ACHN (cell line): ENCODE data around the gene RS1.

Experiments
- DNase-seq: peaks from one replicate; pipeline ENCODE4 v3.0.0-alpha.2; 2015
- in situ Hi-C: cut with HindIII; loops from 2 replicates; pipeline ENCODE4 v1.10.0; 2017; ENCODE audit warnings: low sequenced_read_pairs, low pct_ligation_motif_present, low pct_unique_long_range_greater_than_20kb

The RS1 gene

GRCh38 chrX:18672008-18672407, at the start of gene RS1:
RS1 (minus strand) TSS chrX:18672108; CDS start chrX:18672068, 40 bp downstream.
- DNase-seq, result no peak
- in situ Hi-C loops, result no loop called here

DNA sequence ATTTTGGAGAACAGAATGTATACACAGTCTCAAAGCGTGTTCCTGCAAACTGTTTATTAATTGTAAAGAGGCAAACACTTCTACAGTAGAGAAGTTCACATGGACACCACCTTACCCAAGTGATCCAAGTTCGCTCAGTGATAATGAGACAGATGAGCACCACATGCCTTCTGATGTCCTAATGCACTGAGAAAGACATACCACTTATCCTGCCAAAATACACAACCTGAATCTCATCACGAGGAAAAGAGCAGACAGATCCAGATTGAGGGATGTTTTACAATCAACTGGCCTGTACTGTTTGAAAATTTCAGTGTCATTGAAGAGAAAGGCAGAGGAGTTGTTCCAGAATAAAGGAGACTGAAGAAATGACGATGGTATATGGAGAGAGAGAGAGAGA, 47.9 kb upstream of the RS1 start:
- no peak for DNase-seq
- in situ Hi-C loops, result no loop called here

DNA sequence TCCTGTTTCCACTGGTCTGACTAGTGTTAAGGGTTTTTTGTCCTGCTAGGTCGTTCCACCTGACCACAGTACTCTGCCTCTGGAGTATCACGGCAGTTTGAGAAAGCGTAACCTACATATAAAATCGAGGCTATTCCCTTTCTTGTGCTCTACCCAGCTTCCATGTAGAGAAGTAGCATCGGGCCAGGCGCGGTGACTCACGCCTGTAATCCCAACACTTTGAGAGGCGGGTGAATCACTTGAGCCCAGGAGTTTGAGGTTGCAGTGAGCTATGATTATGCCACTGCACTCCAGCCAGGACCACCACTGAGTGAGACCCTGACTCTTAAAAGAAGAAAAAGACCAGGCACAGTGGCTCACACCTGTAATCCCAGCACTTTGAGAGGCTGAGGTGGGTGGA, 43.0 kb upstream of the RS1 start:
- in situ Hi-C loops, result no loop called here
- DNase-seq, result no peak

DNA sequence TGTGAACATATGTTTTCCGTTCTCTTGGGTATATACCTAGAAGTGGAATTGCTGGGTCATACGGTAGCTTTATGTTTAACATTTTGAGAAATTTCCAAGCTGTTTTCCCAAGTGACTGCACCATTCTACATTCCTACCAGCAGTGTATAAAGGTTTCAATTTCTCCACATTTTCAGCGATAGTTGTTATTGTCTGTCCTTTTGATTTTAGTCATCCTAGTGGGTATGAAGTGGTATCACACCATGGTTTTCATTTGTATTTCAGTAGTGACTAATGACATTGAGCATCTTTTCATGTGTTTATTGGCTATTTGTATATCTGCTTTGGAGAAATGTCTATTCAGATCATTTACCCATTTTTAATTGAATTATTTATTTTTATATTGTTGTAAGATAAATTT, 37.9 kb upstream of the RS1 start:
- in situ Hi-C loops, result no loop called here

DNA sequence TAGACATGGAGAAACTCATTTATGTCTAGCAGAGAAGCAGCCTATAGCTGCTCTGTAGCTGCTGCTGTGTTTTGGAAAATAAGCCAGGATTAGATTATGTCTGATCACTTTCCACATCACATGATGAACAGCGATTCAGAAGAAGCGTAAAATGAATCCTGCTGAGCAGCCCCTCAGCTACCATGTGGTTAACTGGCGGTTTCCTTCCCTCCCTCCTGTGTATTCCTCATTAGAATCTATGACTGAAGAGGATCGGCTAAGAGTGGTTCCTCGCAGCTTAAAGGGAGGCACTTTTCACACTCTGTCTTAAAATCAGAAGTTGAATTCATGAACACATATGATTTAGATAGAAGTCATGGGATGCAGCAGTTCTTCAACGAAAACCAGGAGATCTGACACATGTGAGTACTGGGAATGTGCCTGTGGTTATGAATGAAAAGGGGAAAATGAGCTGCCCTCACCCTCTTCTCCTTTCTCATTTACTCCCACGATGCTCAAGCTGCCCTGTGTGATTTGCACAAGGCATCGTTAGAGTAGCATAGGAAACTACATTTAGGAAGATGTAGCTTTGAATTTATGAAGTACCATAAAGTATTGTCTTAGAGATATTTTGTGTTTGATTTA, 35.6 kb upstream of the RS1 start, which contains the start of gene PPEF1:
Gene PPEF1 (plus strand): TSS at position 220 of the 624 bp plus-strand sequence. CDS start 136 bp downstream, at position 356.
- no peak for DNase-seq
- in situ Hi-C loops, result no loop called here

More for the DNA sequence above, 37.9 kb upstream of the RS1 start:
- DNase-seq, result no peak

DNA sequence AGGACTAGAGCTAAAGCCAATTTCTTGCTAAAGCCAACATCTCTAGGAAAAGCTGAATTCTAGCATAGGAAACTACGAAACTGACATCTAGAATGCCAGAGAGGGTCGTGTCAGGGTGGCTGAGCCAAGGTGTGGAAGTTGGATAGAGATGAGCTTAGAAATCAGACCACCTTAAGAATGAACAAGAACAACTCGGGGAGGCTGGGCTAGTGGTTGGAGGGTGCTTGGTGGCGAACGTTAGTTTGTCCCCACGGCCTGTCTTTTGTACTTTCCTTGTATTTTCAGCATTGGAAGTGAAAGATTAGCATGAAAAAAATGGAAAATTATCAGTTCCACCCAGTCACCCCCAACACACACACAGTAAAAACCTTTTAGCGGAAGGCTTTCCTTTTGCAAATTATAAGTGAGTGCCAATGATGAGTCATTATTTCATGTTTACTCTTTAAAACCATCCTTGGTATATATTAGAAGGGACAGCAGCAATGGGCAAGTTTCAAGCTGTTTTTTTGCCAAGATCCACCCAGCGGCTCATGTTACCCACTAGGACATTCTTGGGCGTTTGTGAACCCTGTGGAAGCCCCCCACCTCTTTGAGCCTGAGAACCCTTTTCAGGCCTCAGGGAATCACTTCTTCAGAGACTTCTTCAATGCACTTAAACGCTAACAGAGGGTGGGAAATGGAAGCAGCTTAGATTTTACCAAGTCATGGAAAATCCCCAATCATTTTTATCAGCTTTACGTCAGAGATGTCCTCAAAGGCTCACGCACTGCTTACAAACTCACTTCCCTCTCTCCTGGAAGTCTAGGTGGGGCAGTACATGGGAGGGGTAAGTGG, 30.7 kb upstream of the RS1 start:
- in situ Hi-C loops, result no loop called here

DNA sequence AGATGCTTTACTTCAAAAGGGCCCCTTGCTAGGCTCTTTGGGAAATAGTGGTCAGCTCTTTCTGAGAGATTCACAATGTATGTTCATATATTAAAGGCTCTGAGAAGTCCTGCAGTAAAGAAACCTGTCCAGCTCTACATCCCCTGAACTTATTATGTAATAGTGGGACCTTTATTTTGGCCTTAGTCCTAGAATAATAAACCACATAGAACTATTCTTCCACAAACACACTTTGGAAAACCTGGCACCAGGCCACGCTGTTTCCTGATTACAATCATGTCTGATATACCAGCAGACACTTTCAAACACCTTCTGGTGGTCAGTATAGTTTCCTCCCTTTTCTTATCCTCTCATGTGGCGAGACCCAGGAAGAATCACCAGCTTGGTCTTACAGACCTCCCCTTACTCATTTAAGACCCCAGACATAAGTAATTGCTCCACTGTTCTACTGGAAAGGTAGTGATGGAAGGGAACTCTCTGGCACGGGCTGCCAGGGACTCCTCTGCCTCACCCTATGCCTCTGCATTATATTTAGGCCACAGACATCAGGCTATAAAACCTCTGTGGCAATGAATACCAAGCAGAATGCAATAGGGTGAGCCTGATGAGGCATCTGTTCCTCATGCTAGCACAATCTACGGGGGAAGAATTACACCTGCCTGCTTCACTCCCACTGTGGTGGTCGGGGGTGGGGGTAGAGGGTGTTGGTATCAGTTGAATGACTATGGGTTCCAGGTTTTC, 29.9 kb upstream of the RS1 start:
- in situ Hi-C loops, result no loop called here
- DNase-seq, result no peak

More for the DNA sequence above, 30.7 kb upstream of the RS1 start:
- no peak for DNase-seq

DNA sequence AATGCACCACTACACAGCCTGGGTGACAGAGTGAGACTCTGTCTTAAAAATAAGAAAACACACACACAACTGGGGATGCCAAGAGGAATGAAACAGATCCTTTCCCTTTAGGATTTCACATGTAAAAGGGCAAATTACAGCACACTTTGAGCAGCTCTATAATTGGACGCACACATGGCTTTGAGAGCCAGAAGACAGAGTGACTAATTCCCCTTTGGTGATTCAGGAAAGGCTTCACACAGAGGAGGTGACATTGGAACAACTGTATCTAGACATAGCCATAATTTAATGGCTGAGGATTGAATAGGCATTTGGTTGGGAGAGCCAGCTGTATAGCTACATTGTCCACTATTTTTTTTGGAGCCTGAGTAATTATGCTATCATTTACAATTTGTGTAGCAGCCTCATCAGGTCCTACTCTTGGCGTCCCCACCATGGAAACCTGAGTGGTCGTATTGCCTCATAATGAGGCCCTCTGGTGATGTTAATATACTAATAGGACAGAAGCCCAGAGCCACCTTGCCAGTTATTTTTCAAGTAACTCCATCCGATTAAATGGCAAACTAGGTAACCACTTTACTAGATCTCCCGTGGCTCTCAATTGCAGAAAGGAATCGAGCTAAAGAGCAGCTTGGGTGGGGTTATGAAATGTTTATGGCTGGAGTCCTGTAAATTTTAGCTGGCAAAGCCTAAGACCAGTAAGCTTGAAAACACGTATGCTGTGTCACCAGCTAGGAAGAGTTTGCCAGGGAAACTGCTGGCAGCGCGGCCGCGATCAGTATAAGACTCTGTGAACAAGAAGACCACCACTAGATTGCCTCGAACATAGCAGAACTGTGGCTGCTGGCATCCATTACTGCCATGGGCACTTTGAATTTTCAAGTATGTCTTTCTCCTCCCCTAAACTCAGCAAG, 27.1 kb upstream of the RS1 start:
- DNase-seq, result no peak
- in situ Hi-C loops, result no loop called here

DNA sequence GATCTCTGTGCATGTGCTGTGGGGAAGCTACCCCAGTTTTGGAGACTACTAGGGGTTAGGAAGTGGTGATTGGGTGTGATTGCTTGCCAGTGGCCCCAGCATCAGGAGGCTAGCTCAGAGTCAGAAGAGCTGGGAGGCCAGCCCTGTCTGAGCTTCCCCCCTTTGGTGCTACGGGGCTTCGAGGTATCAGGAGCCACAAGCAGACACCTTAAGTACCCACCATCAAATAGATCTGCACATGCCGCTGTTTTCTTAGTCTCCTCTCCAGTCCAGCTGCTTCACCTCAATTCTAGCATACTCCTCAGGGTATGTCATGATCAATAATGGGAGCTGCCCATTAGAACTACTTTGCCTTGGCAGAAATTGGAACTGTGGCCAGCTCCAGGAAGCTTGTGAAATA, 24.7 kb upstream of the RS1 start:
- in situ Hi-C loops, result no loop called here
- DNase-seq, result no peak

- in situ Hi-C loops, result no loop called here
- DNase-seq, result no peak
Measured at GRCh38 chrX:18692541-18692940, 20.6 kb upstream of the RS1 start.

GRCh38 chrX:18691431-18691830, 19.5 kb upstream of the RS1 start:
- in situ Hi-C loops, result no loop called here
- no peak for DNase-seq

DNA sequence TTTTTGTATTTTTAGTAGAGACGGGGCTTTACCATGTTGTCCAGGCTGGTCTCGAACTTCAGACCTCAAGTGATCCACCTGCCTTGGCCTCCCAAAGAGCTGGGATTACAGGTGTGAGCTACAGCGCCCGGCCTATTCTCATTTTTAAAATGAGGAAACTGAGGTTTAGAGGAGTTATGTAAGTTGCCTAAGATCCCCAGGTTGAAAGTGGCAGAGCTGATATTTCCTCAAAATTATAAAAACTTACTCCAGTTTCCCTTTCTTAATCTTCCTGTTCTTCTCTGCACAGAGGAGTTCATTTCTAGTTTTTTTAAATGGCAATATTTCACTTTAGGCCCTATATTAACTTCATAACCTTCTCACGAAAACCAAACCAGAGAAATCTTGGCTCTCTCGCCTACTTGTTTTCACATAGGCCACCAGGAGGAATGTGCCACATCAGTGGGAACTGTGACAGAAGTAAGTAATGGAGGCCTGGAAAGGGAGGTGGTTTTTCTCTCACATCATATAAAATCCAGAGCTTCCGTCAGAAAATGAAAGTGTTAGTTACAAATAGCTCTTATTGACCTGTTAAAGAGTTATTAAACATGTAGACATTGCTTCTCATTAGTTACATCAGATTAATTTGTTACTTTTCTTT, 16.1 kb upstream of the RS1 start:
- in situ Hi-C loops, result no loop called here
- no peak for DNase-seq

- DNase-seq, result no peak
- in situ Hi-C loops, result no loop called here
Measured at GRCh38 chrX:18682979-18683387, 11.1 kb upstream of the RS1 start.

- in situ Hi-C loops, result no loop called here
- DNase-seq, result no peak
Measured at GRCh38 chrX:18681996-18682395, 10.1 kb upstream of the RS1 start.

DNA sequence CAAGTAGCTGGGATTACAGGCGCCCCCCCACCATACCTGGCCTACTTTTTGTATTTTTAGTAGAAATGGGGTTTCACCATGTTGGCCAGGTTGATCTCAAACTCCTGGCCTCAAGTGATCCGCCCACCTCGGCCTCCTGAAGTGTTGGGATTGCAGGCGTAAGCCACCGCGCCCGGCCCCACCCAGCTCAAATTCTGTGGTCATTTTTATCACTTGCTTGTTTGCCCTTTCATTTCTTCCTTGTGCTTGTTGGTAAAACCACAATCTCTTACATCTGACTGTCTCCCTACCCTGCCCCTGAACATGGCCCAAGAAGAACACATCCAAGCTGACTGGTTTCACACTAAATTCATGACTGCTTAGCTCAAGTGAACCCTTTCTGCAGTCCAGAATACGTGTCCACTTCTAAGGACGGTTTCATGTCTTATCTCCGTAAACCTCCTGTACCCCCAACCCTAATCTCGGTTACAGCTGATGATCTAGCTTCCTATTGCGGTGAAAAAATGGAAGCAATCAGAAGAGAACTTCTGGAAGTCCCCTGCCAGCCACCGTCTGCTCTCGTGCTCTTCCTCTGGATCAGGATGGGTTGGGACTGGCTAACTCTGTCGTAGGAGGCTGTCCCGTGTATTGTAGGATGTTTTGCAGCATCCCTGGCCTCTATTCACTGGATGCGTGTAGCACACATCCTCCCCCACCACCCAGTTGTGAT, 5.4 kb upstream of the RS1 start:
- DNase-seq, result no peak
- in situ Hi-C loops, result no loop called here

DNA sequence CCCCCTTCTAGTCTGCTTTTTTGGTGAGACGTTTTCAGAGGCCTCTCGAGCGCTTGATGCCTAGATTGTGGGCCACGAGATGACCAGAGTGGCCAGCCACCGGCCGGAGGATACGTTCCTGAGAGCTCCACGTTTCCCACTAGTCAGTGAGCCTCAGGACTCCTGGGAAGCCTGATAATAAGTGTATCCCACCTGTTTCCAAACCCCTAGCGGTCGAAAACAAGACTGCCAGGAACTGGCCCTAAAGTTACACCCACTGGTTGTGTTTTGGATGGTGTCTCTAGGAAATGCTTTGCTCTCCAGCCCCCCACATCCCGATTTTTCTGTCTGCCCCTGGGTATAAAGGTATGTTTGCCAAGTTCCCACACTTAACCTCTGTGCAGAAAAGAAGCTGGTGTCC, 4.6 kb upstream of the RS1 start:
- no peak for DNase-seq
- in situ Hi-C loops, result no loop called here

GRCh38 chrX:18676050-18676449, 4.1 kb upstream of the RS1 start:
- no peak for DNase-seq
- in situ Hi-C loops, result no loop called here
